Upper lobe of right lung (tissue), 1 donor: ENCODE data around the gene SLC16A8. TPM values are rescaled to one million over a fixed set of nuclear protein-coding genes. Genes with fewer than 3 reads are reported as not detected.
A peak's percentile ranks its signal among the peaks of the same experiment; 100 is the strongest.

ENCODE experiments used
- ATAC-seq: fragments of 200-7000 bp; cut with Tn5 transposase; one replicate; pipeline ENCODE4 v1.9.1; 2020; ENCODE audit warnings: mild to moderate bottlenecking, moderate library complexity
- DNase-seq: peaks from one replicate; pipeline ENCODE4 v3.0.0-alpha.2; 2020
- H3K27ac ChIP-seq: fragments of 200-600 bp; one replicate; pipeline ENCODE4 v1.8.0; 2022
- H3K27me3 ChIP-seq: fragments of 200-600 bp; one replicate; pipeline ENCODE4 v1.8.0; 2022; ENCODE audit warnings: mild to moderate bottlenecking
- H3K36me3 ChIP-seq: fragments of 200-600 bp; one replicate; pipeline ENCODE4 v1.8.0; 2022
- H3K4me1 ChIP-seq: fragments of 200-600 bp; one replicate; pipeline ENCODE4 v1.8.0; 2022
- H3K4me3 ChIP-seq: fragments of 200-600 bp; one replicate; pipeline ENCODE4 v1.8.0; 2022; ENCODE audit warnings: mild to moderate bottlenecking
- H3K9me3 ChIP-seq: fragments of 200-600 bp; one replicate; pipeline ENCODE4 v1.8.0; 2022
- intact Hi-C: fragments of 100-400 bp; cut with DNase I; formaldehyde crosslinking; loops from one replicate; pipeline ENCODE4 v1.11.0; 2022
- total RNA-seq: library from RNA; stranded (reverse); fragmentation: NEBNext Ultra II Directional; extraction: Animal tissue kit (Norgen Biotek cat#: 25700); gene quantifications from one replicate; pipeline ENCODE4 v1.2.1, GENCODE V29; 2021
- TF ChIP-seq, protein P1 (sequence below): fragments of 200-600 bp; IDR thresholded peaks from one replicate; pipeline ENCODE4 v1.8.0; 2022; ENCODE audit warnings: antibody characterized with exemption
- donor health status: DM: no; HTN: yes; CAD: no; lungs with severe emphysema.

SLC16A8 gene
- total RNA-seq, 1 donor from 2014 or later, result not detected

DNA sequence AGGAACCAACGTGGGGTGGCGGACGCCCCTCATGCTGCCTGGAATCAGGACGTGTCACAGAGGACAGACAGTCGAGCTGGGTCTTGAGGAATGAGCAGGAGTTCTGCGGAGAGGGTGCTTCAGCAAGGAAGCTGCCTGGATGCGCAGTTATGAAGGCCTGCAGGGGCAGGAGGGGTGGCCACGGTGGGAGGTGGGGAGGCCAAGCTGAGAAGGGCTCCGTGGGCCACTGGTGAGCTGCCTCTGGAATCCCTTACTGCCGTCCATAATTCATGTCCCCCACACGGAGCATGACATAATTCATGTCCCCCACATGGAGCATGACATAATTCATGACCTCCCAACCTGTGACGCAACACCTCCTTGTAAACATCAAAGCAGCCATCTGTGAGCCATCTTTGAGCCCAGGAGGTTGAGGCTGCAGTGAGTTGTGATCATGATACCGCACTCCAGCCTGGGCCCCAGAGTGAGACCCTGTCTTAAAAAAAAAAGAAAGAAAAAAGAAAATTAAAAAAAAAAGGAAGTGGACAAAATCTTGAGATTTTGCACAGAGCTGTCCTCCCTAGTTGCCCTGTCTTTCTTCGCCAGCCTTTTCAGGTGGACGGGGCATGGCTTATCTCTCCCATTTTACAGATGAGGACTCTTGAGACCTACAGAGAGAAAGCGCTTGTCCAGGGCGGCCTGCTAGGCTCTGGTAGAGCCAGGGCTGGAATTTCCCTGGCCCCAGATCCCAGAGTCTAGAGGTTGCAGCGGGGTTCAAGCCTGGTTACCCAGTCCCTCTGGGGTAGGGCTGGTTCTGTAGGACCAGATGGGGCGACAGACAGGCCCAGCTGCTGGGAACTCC, 51.1 kb downstream of the SLC16A8 start:
- intact Hi-C loops, result no loop called here
- TF ChIP-seq, protein P1, sequence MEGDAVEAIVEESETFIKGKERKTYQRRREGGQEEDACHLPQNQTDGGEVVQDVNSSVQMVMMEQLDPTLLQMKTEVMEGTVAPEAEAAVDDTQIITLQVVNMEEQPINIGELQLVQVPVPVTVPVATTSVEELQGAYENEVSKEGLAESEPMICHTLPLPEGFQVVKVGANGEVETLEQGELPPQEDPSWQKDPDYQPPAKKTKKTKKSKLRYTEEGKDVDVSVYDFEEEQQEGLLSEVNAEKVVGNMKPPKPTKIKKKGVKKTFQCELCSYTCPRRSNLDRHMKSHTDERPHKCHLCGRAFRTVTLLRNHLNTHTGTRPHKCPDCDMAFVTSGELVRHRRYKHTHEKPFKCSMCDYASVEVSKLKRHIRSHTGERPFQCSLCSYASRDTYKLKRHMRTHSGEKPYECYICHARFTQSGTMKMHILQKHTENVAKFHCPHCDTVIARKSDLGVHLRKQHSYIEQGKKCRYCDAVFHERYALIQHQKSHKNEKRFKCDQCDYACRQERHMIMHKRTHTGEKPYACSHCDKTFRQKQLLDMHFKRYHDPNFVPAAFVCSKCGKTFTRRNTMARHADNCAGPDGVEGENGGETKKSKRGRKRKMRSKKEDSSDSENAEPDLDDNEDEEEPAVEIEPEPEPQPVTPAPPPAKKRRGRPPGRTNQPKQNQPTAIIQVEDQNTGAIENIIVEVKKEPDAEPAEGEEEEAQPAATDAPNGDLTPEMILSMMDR, result no peak
- DNase-seq, result no peak
- no peak overlapping the region for H3K4me3 ChIP-seq
- peaks cover 18% of the 10 kb centered on the region for H3K4me1 ChIP-seq
- no peaks in the 10 kb centered on the region for H3K27me3 ChIP-seq
- peak overlapping the region; percentile 36 for H3K27ac ChIP-seq
- no peaks in the 10 kb centered on the region for H3K36me3 ChIP-seq
- ATAC-seq, result no peak
- no peaks in the 10 kb centered on the region for H3K9me3 ChIP-seq

DNA sequence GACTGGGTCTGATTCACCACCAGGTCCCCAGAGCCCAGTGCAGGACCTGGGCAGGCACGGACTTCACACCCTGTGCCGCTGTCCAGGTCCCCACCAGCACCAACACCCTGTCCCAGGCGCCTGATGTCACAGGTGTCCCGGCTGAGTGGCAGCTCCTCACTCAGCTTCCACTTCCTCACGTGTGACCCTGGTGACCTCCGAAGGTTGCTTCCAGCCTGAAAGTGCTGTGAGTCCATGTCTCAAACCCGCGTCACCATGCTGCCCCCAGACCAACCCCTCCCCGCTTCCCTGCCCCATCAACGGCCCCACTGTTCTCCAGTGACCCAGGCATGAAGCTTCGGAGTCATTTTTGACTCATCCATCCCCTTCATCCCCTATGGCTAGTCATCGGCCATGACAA, 52.5 kb downstream of the SLC16A8 start:
- H3K27me3 ChIP-seq, result no peaks in the 10 kb centered on the region
- no peaks in the 10 kb centered on the region for H3K9me3 ChIP-seq
- ATAC-seq (no peak), DNase-seq (no peak)
- H3K4me3 ChIP-seq, result no peak overlapping the region
- no peak overlapping the region for H3K27ac ChIP-seq
- H3K4me1 ChIP-seq, result peaks cover 18% of the 10 kb centered on the region
- H3K36me3 ChIP-seq, result no peaks in the 10 kb centered on the region
- TF ChIP-seq, protein P1, result no peak
- intact Hi-C loops, result no loop called here

DNA sequence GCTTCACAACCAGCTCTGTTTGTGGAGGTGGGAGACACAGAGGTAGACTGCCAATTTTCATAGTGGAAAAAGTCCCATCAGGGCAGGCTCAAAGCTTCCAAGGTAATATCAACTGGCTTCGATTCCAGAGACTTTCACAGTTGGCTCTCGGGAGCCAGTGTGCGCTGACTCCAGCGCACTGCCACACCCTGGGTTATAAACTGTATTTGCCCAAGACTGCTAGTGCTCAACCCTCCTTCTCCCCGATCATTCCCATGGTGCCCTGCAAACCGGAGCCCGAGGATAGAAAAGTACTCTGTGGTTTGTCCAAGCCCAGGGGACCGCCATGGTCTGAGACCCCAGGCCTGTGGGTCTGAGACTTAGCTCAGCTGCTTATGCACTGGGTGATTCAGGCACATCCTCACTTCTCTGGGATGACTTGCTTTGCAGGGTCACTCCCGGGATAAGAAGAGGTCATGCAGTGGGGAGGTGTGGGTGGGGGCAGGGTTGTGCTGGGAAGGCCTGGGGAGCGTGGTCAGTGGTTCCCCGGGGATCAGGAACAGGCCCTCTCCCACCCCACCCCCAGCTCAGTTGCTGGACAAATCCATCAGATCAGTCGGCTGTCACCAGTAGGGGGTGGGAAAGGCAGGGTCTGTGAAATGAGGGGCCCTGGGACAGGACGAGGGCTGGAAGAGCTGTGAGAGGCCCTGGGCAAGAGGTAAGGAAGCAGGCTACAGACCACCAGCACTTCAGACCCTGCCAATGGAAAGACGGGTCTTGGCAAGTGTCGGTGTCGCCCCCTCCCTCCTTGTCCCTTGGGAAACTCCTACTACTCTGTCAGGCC, 53.5 kb downstream of the SLC16A8 start:
- no peak overlapping the region for H3K27ac ChIP-seq
- H3K4me3 ChIP-seq, result no peak overlapping the region
- H3K9me3 ChIP-seq, result no peaks in the 10 kb centered on the region
- H3K4me1 ChIP-seq, result peaks cover 18% of the 10 kb centered on the region
- no peaks in the 10 kb centered on the region for H3K36me3 ChIP-seq
- TF ChIP-seq, protein P1, result no peak
- ATAC-seq (no peak), DNase-seq (no peak)
- intact Hi-C loops, result no loop called here
- H3K27me3 ChIP-seq, result no peaks in the 10 kb centered on the region

DNA sequence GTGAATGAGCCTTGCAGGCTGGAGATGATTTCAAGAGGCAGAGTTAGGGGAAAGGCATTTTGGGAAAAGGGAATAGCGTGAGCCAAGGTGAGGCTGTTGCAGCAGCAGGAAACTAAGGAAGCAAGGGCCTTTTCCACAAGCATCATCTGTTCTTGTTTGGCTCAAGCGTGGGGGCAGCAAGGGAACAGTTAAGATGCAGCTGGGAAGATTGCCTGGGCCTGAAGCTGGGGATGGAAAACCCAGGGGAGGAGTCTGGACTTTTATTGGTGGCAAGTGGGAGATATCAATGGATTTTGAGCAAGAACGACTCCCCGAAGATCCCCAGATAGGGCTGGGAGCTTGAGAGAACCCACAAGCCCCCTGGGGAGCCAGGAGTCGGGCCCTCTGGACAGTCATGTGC, 54.1 kb downstream of the SLC16A8 start:
- H3K9me3 ChIP-seq, result no peaks in the 10 kb centered on the region
- no peak overlapping the region for H3K4me3 ChIP-seq
- peaks cover 18% of the 10 kb centered on the region for H3K4me1 ChIP-seq
- intact Hi-C loops, result no loop called here
- no peak overlapping the region for H3K27ac ChIP-seq
- DNase-seq, result no peak
- TF ChIP-seq, protein P1, result no peak
- H3K36me3 ChIP-seq, result no peaks in the 10 kb centered on the region
- no peak for ATAC-seq
- H3K27me3 ChIP-seq, result no peaks in the 10 kb centered on the region

DNA sequence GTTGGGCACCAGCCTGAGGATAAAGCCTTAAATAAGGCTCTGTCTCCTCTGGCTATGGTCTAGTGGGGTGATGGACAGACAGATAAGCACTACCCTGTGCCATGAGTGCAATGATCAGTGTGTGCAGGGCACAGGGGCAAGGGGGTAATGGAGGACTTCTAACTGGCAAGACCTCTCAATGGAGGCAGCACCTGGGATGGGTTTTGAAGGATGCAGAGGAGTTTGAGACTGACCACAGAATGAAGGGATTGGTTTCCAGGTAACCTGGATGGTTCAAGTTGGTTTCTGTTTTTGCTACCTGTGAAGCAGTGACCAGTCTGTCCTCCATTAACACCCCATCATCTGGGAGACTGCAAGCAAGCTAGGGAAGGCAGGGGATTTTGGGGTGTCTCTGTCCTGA, 54.6 kb downstream of the SLC16A8 start:
- no peak overlapping the region for H3K4me3 ChIP-seq
- H3K27me3 ChIP-seq, result no peaks in the 10 kb centered on the region
- DNase-seq (no peak), ATAC-seq (no peak)
- no peaks in the 10 kb centered on the region for H3K9me3 ChIP-seq
- no peaks in the 10 kb centered on the region for H3K36me3 ChIP-seq
- intact Hi-C loops, result no loop called here
- TF ChIP-seq, protein P1, result no peak
- no peak overlapping the region for H3K27ac ChIP-seq
- peaks cover 14% of the 10 kb centered on the region for H3K4me1 ChIP-seq
